ENCODE data around the gene GABPA. TPM values are rescaled to one million over a fixed set of nuclear protein-coding genes. Genes with fewer than 3 reads are reported as not detected.

GABPA gene
- polyA plus RNA-seq, 1 of the 3 experiments (the other 2 are of a cell fraction), result 6.2 TPM

DNA sequence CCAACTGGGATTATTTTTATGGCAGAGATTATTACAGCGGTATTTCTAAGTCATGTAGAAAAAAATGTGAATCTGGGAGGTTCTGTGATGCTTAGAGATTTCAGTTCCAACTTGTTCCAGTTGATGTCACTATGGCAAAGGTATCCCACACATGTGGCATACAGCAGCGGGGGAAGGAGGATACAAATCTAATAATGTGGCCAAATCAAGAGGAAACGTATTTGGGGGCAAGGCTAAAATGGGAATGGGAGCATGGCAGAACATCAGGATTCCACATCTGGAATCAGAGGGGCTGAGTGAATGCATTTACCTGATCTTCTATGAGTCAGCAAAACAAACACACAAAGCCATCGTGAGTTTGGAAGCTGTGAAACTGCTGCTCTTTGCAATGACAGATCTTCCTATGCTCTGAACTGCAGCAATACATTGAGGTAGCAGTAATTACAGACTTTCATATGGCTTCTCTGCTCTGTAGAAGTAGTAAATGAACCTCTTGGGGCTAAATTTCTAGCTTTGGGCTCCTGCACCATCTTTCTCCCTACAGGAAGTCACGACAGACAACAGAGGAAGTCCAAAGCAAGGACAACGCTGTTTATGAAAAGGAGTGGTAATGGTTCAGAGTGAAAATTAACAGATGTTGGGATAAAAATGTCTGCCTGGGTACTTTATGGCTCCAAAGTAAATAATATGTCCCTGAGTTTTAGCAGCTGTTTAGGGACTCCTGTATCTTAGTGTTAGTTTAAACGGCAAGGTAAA lies 55.5 kb downstream of the GABPA start:
- WGBS (ENCODE audit: low lambda C conversion rate), result 46% methylated on average over 7 of the region's 7 CpGs
- peak overlapping the region; percentile 87 for H2AFZ ChIP-seq (ENCODE audit: low read depth)
- H4K20me1 ChIP-seq (ENCODE audit: insufficient read depth), result no peaks in the 10 kb centered on the region
- peak overlapping the region in 1 of 2 experiments; percentile 70; a peak in 2 of 4 replicates for H3K27ac ChIP-seq (ENCODE audit: low read depth in 2 of 2, low read length in 1 of 2)
- H3F3A ChIP-seq (replicated peaks; ENCODE audit: insufficient read depth), result no peaks in the 10 kb centered on the region
- peak; percentile 52 for DNase-seq
- CTCF ChIA-PET, result interaction anchor here (0.8 to 2.7 kb wide), 8 partner anchors 10 to 927 kb away, joined by 3 to 29 read pairs (median 3); no protein-coding TSS in a partner anchor
- no peaks in the 10 kb centered on the region for H3K79me2 ChIP-seq (ENCODE audit: insufficient read depth)
- H3K9ac ChIP-seq, result no peak overlapping the region
- H3K9me3 ChIP-seq, result no peaks in the 10 kb centered on the region
- H3K4me2 ChIP-seq, result peak overlapping the region; percentile 55
- H3K36me3 ChIP-seq (replicated peaks in 1 of 2; ENCODE audit: control insufficient read depth in 1 of 2, insufficient read depth in 2 of 2, low read length in 1 of 2), result no peaks in the 10 kb centered on the region
- H3K27me3 ChIP-seq (ENCODE audit: insufficient read depth), result no peaks in the 10 kb centered on the region
- peak overlapping the region; percentile 34 to 50; a peak in 3 of 4 replicates for H3K4me3 ChIP-seq (ENCODE audit: low read depth in 2 of 2, low read length in 1 of 2)
- TF ChIP-seq RAD21 (IDR thresholded peaks at IDR 0.05; ENCODE audit: low read length) (peak; percentile 75), EP300 (IDR thresholded peaks at IDR 0.05; ENCODE audit: borderline replicate concordance in 1 of 2, low read depth in 1 of 2, low read length in 1 of 2) (no peak), SMC3 (IDR thresholded peaks at IDR 0.05; ENCODE audit: low read depth, low read length) (peak; percentile 39; the same call in 1 of the 2 replicates), EZH2phosphoT487 (IDR thresholded peaks at IDR 0.05; ENCODE audit: borderline replicate concordance, low read depth) (no peak)
- TF ChIP-seq, protein P1, sequence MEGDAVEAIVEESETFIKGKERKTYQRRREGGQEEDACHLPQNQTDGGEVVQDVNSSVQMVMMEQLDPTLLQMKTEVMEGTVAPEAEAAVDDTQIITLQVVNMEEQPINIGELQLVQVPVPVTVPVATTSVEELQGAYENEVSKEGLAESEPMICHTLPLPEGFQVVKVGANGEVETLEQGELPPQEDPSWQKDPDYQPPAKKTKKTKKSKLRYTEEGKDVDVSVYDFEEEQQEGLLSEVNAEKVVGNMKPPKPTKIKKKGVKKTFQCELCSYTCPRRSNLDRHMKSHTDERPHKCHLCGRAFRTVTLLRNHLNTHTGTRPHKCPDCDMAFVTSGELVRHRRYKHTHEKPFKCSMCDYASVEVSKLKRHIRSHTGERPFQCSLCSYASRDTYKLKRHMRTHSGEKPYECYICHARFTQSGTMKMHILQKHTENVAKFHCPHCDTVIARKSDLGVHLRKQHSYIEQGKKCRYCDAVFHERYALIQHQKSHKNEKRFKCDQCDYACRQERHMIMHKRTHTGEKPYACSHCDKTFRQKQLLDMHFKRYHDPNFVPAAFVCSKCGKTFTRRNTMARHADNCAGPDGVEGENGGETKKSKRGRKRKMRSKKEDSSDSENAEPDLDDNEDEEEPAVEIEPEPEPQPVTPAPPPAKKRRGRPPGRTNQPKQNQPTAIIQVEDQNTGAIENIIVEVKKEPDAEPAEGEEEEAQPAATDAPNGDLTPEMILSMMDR (IDR thresholded peaks at IDR 0.05), result peak; percentile 55
- H3K9me2 ChIP-seq, result no peaks in the 10 kb centered on the region
- POLR2A ChIA-PET, result no interaction called here
- peaks cover 5% of the 10 kb centered on the region in 2 experiments; a peak in 2 of 4 replicates for H3K4me1 ChIP-seq (ENCODE audit: control insufficient read depth in 1 of 2, insufficient read depth in 2 of 2, low read depth in 1 of 2, low read length in 1 of 2)

DNA sequence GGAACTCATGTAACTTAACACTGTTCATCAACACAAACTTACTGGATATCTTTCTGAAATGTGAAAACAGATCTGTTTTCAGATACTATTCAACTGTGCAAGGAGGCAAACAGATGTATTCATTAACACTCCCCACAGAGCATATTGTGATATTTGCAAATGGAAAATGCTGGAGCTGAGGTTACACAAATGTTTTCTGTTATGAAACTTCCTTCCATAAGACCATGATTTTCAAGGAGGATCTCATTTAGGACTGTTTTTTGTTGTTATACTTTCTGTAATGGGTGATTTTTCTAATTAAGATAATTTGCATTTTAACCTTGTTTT lies 56.1 kb downstream of the GABPA start:
- ChIA-PET POLR2A (no interaction called here), CTCF (interaction anchor here (0.8 to 2.7 kb wide), 9 partner anchors 9 to 927 kb away, joined by 3 to 29 read pairs (median 3); no protein-coding TSS in a partner anchor)
- no peaks in the 10 kb centered on the region for H3K79me2 ChIP-seq (ENCODE audit: insufficient read depth)
- H3K4me3 ChIP-seq (ENCODE audit: low read depth in 2 of 2, low read length in 1 of 2), result no peak overlapping the region
- H3F3A ChIP-seq (replicated peaks; ENCODE audit: insufficient read depth), result no peaks in the 10 kb centered on the region
- H3K4me2 ChIP-seq, result no peak overlapping the region
- no peak for DNase-seq
- H2AFZ ChIP-seq (ENCODE audit: low read depth), result peak overlapping the region; percentile 87
- peak overlapping the region in 1 of 2 experiments; percentile 70; a peak in 1 of 4 replicates for H3K27ac ChIP-seq (ENCODE audit: low read depth in 2 of 2, low read length in 1 of 2)
- no peaks in the 10 kb centered on the region for H3K9me2 ChIP-seq
- peaks cover 5% of the 10 kb centered on the region in 2 experiments; a peak in 2 of 4 replicates for H3K4me1 ChIP-seq (ENCODE audit: control insufficient read depth in 1 of 2, insufficient read depth in 2 of 2, low read depth in 1 of 2, low read length in 1 of 2)
- no peaks in the 10 kb centered on the region for H4K20me1 ChIP-seq (ENCODE audit: insufficient read depth)
- H3K36me3 ChIP-seq (replicated peaks in 1 of 2; ENCODE audit: control insufficient read depth in 1 of 2, insufficient read depth in 2 of 2, low read length in 1 of 2), result no peaks in the 10 kb centered on the region
- TF ChIP-seq, protein P2, sequence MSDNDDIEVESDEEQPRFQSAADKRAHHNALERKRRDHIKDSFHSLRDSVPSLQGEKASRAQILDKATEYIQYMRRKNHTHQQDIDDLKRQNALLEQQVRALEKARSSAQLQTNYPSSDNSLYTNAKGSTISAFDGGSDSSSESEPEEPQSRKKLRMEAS (IDR thresholded peaks at IDR 0.05; ENCODE audit: low read depth), result no peak
- TF ChIP-seq, protein P1 (IDR thresholded peaks at IDR 0.05), result no peak
- TF ChIP-seq EP300 (IDR thresholded peaks at IDR 0.05; ENCODE audit: borderline replicate concordance in 1 of 2, low read depth in 1 of 2, low read length in 1 of 2) (no peak), MEF2A (IDR thresholded peaks at IDR 0.05; ENCODE audit: borderline replicate concordance, low read depth) (no peak), TEAD4 (IDR thresholded peaks at IDR 0.05; ENCODE audit: borderline replicate concordance, insufficient read depth) (no peak), TAF1 (IDR thresholded peaks at IDR 0.05; ENCODE audit: borderline replicate concordance, low read depth, low read length) (no peak), CHD2 (IDR thresholded peaks at IDR 0.05; ENCODE audit: low read length, partially characterized antibody) (no peak), YY1 (IDR thresholded peaks at IDR 0.05; ENCODE audit: low read depth) (no peak), RXRA (IDR thresholded peaks at IDR 0.05; ENCODE audit: borderline replicate concordance, low read depth) (no peak)
- TF ChIP-seq, protein P3, sequence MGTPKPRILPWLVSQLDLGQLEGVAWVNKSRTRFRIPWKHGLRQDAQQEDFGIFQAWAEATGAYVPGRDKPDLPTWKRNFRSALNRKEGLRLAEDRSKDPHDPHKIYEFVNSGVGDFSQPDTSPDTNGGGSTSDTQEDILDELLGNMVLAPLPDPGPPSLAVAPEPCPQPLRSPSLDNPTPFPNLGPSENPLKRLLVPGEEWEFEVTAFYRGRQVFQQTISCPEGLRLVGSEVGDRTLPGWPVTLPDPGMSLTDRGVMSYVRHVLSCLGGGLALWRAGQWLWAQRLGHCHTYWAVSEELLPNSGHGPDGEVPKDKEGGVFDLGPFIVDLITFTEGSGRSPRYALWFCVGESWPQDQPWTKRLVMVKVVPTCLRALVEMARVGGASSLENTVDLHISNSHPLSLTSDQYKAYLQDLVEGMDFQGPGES (IDR thresholded peaks at IDR 0.05; ENCODE audit: low read depth, low read length), result no peak
- TF ChIP-seq, protein P4, sequence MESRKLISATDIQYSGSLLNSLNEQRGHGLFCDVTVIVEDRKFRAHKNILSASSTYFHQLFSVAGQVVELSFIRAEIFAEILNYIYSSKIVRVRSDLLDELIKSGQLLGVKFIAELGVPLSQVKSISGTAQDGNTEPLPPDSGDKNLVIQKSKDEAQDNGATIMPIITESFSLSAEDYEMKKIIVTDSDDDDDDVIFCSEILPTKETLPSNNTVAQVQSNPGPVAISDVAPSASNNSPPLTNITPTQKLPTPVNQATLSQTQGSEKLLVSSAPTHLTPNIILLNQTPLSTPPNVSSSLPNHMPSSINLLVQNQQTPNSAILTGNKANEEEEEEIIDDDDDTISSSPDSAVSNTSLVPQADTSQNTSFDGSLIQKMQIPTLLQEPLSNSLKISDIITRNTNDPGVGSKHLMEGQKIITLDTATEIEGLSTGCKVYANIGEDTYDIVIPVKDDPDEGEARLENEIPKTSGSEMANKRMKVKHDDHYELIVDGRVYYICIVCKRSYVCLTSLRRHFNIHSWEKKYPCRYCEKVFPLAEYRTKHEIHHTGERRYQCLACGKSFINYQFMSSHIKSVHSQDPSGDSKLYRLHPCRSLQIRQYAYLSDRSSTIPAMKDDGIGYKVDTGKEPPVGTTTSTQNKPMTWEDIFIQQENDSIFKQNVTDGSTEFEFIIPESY (IDR thresholded peaks at IDR 0.05; ENCODE audit: borderline replicate concordance, low read depth), result no peak
- H3K27me3 ChIP-seq (ENCODE audit: insufficient read depth), result no peaks in the 10 kb centered on the region
- H3K9me3 ChIP-seq, result no peaks in the 10 kb centered on the region
- no peak overlapping the region for H3K9ac ChIP-seq

Data from SK-N-SH (cell line).